Measurements from ENCODE around the gene MPST. TPM values are rescaled to one million over a fixed set of nuclear protein-coding genes. Genes with fewer than 3 reads are reported as not detected.
"Not testable (repeated sequence)": the region's sequence is repeated elsewhere in the genome, so short reads cannot be mapped to it uniquely, and the experiment has no call there.

MPST gene
- 78.0 TPM for total RNA-seq

DNA sequence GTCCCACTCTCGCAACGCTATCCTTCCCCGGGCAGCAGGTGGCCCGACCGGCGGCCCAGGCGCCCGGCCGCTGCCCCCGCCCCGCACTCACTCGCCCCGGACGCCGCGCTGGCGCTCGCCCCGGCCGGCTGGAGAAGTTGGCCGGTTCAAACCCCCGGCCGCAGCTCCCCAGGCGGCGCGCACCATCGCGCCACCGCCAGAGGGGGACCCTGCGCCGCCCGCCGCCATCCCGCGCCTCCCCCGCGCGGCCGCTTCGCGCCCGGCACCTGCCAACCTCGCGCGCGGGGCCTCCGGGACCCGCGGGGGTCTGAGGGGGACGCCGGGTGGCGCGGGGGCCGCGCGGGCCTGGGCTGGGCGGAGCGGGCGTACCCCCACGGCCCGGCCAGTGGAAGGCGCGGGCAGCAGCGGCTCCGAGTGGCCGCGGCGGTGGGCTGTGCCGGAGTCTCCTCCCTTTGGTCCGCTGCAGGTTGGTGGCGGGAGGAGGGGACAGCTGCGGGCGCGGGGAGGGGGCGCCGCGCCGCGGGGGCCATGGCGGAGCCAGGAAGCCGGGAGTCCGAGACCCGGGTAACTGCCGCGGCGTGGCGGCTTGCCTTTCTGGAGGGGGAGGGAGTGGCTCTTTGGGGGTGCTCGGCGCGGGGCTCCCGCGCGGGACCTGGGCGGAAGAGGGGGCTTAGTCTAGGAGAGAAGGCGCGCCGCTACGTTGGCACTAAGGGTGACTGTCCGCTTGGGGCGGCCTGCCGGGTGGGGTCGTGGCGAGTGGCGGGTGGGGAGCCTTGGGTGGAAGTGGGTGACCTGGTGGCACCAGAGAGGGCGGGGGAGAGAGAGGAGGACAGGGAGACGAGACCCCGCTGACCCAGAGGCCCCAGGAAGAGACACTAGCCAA is at the start of gene MPST, which contains the start of gene TST:
TSS of gene MPST (plus strand) at position 434 of the 883 bp plus-strand sequence. CDS start at position 529, 95 bp downstream.
TSS of gene TST (minus strand) at position 139 of the 883 bp plus-strand sequence. CDS start 715 bp downstream, outside the sequence.
- peak; percentile 63 for ATAC-seq

GRCh38 chr22:36971341-36972125 is 48.0 kb upstream of the MPST start:
- peak; percentile 79 for ATAC-seq

- ATAC-seq, result no peak
Observed at GRCh38 chr22:36976606-36977005, 42.9 kb upstream of the MPST start.

GRCh38 chr22:36977401-36977861 is 42.1 kb upstream of the MPST start:
- ATAC-seq, result peak; percentile 72

DNA sequence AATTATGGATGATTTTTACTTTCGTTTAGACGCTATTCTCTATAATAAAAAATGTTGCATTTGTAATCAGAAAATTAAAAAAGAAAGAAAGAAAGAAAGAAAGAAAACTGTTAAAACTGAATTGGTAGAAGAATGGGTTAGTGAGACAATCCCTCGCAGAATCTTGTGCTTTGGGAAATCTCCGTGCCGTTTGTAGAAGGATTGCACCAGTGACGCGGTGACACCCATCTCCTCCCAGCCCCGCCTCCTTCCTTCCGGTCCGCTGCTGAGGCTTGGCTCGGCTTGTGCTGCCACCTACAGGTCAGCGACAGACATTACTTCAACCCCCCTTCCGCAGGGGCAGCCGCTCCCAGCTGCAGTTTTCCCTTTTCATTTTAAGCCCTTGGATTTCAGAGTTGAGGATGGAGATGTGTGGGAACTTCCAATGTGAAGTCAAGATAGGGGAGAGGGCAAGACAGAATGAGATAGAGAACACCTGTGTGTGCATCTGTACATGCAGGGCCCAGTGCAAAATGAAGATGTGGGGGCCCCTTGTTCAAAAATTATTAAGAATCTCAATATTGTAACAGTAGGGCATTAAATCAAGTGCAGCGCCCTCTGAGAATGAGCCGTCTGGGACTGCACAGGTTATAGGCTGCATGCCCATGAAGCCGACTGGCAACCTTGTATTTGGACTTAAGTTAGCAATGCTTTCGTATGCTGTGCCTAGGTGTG is 41.4 kb upstream of the MPST start:
- ATAC-seq, result peak; percentile 96

DNA sequence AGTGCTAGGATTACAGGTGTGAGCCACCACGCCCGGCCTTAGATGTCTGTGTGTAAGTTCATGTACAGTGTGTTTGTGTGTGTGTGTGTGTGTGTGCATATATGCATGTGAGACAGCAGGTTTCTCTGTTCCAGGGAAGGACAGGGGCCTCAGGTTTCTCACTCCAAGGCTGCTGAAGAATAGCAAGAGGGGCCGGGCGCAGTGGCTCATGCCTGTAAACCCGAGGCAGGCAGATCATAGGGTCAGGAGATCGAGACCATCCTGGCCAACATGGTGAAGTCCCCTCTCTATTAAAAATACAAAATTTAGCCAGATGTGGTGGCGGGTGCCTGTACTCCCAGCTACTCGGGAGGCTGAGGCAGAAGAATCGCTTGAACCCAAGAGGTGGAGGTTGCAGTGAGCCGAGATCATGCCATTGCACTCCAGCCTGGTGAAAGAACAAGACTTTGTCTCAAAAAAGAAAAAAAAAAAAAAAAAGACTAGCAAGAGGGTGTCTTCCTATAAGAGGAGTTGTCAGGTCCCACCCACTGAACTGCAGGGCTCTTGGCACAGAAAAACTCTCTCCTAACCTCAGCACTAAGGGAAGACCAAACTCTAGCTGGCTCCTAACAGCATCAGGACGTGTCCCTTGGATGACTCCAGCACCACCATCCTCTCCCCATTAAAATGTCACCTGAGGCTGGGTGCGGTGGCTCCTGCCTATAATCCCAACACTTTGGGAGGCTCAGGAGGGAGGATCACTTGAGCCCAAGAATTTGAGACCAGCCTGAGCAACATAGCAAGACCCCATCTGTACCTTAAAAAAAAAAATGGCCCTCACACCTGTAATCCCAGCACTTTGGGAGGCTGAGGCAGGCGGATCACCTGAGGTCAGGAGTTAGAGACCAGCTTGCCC is 40.3 kb upstream of the MPST start:
- ATAC-seq, result no peak

- no peak for ATAC-seq
Observed at GRCh38 chr22:36981247-36981775, 38.2 kb upstream of the MPST start.

GRCh38 chr22:36982136-36982535 is 37.4 kb upstream of the MPST start:
- ATAC-seq, result no peak

DNA sequence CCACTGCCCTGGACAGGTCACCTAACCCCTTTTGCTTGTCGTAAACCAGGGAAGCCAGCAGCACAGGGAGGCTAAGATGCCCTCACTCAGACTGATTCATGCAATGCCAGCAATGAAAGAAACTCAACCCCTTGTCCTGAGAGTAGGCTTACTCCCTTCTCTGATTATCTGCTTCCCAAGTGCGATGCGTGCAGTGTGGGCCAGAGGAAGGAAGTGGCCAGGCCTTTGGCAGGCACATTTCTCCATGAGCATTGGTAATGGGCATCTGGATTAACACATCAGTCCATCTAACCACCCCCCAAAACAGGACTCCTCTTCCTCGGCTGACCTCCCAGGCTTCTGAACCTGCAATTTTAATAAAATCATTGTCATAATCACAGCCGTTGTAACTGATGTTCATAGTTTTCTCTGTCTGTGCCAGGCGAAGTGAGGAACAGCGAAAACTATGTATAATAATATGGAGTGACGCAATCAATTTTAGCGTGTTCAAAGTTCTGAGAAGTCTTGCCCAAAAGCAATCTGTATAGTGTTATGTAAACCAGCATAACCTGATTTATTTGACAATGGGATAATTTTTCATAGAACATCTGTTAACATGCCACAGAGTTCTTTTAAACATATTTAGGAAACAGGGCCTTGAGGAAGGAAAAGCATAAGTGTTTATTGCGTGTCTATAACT is 34.2 kb upstream of the MPST start:
- peak; percentile 59 for ATAC-seq

- ATAC-seq, result peak; percentile 45
Observed at GRCh38 chr22:36986242-36986821, 33.2 kb upstream of the MPST start.

GRCh38 chr22:36988075-36988832 is 31.3 kb upstream of the MPST start:
- ATAC-seq, result no peak

DNA sequence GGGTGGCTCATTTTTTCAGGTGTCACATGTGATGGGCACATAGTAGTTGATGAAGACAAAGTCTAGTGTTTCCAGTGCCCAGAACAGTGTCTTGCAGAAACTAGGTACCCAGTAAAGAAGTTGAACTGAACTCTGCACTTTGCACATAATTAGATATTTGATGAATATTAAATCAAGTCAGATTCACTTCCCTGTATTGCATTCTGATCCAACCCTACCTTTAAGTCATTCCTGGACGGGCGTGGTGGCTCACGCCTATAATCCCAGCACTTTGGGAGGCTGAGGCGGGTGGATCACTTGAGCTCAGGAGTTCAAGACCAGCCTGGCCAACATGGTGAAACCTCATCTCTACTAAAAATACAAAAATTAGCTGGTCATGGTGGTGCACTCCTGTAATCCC is 30.5 kb upstream of the MPST start:
- not testable (repeated sequence) for ATAC-seq

DNA sequence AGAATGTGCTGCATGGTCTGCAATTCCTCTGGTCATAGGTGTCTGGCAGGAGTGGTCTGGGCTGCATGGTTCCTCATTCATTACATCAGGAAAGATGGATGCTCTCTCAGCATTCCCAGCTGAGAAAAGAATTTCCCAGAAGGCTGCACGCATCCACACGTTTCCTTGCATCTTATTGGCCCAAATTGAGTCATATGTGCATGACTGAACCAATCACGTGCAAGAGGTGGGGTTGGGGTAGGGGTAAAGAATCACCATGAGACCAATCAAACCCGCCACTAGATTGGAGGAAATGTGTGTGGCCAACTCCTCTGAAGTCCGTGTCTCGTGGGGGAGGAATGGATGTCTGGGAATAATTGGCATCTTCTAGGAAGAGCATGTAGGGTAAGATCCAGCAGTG is 29.1 kb upstream of the MPST start:
- ATAC-seq, result no peak

GRCh38 chr22:36991206-36991605 is 28.3 kb upstream of the MPST start:
- ATAC-seq, result no peak

- no peak for ATAC-seq
Observed at GRCh38 chr22:36997746-36998145, 21.8 kb upstream of the MPST start.

- peak; percentile 79 for ATAC-seq
Observed at GRCh38 chr22:36998620-36999351, 20.8 kb upstream of the MPST start.

GRCh38 chr22:36999463-36999862 is 20.1 kb upstream of the MPST start:
- peak; percentile 47 for ATAC-seq

DNA sequence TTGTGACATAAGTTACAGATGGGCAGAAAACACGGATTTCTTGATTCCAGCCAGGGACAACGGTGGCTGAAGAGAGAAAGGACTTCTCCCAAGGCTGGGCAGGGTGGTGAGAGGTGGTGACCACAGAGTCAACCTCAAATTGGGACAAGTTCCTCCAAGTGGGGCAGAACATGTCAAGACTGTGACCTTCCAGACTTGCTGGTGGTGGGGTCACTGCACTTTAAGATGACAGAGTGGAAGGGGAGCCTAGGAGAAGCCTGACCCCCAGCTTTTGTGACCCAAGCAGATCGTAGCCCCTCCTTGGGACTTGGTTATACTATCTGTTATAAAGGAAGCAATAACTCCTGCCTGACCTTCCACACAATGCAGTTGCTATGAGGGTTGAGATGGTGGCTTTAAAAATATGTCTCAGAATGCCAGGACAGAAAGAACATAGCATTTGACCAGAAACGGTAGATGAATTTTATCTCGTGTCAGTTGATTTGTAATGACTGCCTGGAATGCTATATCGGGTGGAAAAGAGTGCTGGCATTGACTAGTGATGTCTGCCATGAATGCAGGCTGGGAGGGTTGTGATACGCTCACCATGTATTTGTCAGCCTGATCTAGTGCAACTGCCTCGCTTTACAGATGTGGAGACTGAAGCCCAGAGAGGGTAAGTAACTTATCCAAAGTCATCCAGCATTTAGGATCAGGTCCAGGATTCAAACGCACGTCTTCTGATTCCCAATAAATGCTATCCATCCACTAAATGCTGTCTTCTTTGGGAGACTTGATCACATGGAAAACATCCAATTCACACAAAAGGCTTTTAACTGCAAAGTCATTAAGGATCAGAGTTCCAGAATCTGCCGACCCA is 18.6 kb upstream of the MPST start:
- no peak for ATAC-seq
